Aorta (tissue), 5 donors: ENCODE results near the gene SLC16A3. TPM values are rescaled to one million over a fixed set of nuclear protein-coding genes. Genes with fewer than 3 reads are reported as not detected.
A peak's percentile ranks its signal among the peaks of the same experiment; 100 is the strongest.

Source experiments
- ATAC-seq: fragments of 200-7000 bp; cut with Tn5 transposase; one replicate; pipeline ENCODE4 v1.9.1; 2022; ENCODE audit warnings: moderate library complexity; ENCODE audit not compliant: low FRiP score
- DNase-seq, 2 donors: peaks; one replicate each; pipeline ENCODE4 v3.0.0-alpha.2; 2020
- H3K27ac ChIP-seq, 2 donors: one replicate each; pipeline ENCODE4 v1.5.1; 2013; ENCODE audit warnings: low read length in 2 of 2, mild to moderate bottlenecking in 2 of 2, moderate library complexity in 2 of 2, control low read depth in 1 of 2, inconsistent platforms in 1 of 2, low read depth in 1 of 2
- H3K27me3 ChIP-seq, 2 donors: one replicate each; pipeline ENCODE4 v1.6.1; 2013; ENCODE audit warnings: control low read depth in 1 of 2, low read length in 1 of 2, mild to moderate bottlenecking in 1 of 2, moderate library complexity in 1 of 2; ENCODE audit not compliant: insufficient read depth in 2 of 2, control insufficient read depth in 1 of 2
- H3K36me3 ChIP-seq, 2 donors: one replicate each; pipeline ENCODE4 v1.6.1; 2013; ENCODE audit warnings: control low read depth in 1 of 2, low read length in 1 of 2, mild to moderate bottlenecking in 1 of 2; ENCODE audit not compliant: insufficient read depth in 2 of 2, control insufficient read depth in 1 of 2
- H3K4me1 ChIP-seq, 2 donors: one replicate each; pipeline ENCODE4 v1.6.1; 2013; ENCODE audit warnings: low read length in 2 of 2, control low read depth in 1 of 2, mild to moderate bottlenecking in 1 of 2, moderate library complexity in 1 of 2; ENCODE audit not compliant: insufficient read depth in 2 of 2, control insufficient read depth in 1 of 2
- H3K4me3 ChIP-seq, 2 donors: one replicate each; pipeline ENCODE4 v1.5.1; 2013; ENCODE audit warnings: low read length in 2 of 2, control low read depth in 1 of 2, mild to moderate bottlenecking in 1 of 2
- H3K9me3 ChIP-seq: one replicate; pipeline ENCODE4 v1.6.1; 2013; ENCODE audit warnings: mild to moderate bottlenecking, low read length; ENCODE audit not compliant: control insufficient read depth
- WGBS, 2 donors: extraction: QIAGEN DNeasy Blood & Tissue Kit; methylation state at CpG; one replicate each; pipeline ENCODE4 v1.1.7; 2013; 5-methylcytosine and 5-hydroxymethylcytosine counted together
- intact Hi-C, 2 donors: fragments of 100-400 bp; cut with DNase I; formaldehyde crosslinking; loops; one replicate each; pipeline versions ENCODE4 v1.14.2 to v1.15.0; 2022
- polyA plus RNA-seq, 2 donors: library from polyadenylated mRNA; stranded (reverse); fragments of 200-250 nt; gene quantifications; one replicate each; pipeline ENCODE4 v1.2.3, GENCODE V29; 2013
- total RNA-seq, 2 donors: library from RNA; stranded (reverse); fragmentation: NEBNext Ultra II Directional; extraction: Animal tissue kit (Norgen Biotek cat#: 25700); gene quantifications; one replicate each; pipeline ENCODE4 v1.2.1, GENCODE V29; 2021
- donor health status: healthy with polysubstance abuse.
- donor health status: Bipolar disorder and iron deficiency.
- donor health status: DM: no; HTN: no; CAD: no.
- donor health status: DM: no; HTN: no; CAD: no.
- donor health status: DM: yes; HTN: yes; CAD: no.

SLC16A3 gene
- total and polyA plus RNA-seq, 4 donors = 7.6 to 96.9 (median 38.0) TPM

DNA sequence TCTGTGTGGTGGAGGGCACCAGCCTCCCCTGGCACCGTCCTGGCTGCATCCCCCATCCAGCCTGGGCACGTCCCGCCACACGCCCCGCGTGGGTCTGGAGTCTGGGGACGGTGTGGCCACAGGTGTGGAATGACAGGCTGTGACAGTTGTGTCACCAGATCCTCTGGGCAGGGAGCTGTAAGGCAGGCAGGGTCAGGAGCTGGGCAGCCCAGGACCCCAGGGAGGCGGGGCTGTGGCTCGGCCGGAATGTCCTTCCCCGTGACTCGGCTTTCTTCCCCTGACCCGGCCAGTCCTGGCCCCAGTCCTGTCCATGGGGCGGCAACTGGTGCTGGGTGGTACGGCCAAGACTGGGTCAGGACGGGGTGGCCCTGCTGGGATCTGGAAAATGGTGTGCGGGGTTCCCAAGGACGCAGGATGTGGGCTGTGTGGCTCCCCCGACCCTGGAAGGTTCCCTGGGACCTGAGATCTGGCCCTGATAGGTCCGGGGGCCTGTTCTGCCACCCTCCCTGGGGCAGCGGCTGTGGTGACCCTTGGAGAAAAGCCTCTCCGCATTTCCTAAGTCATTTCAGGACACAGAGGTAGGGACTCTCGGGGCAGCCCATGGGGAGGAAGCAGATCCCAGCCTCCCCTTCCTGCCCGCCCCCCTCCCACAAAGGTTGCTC, 3.3 kb upstream of the SLC16A3 start:
- H3K36me3 ChIP-seq = no peaks in the 10 kb centered on the region
- DNase-seq (peak in 1 of 2 donors; percentile 70), ATAC-seq (no peak)
- H3K27ac ChIP-seq = no peak overlapping the region
- no peaks in the 10 kb centered on the region for H3K4me1 ChIP-seq
- intact Hi-C loops = no loop called here
- no peaks in the 10 kb centered on the region for H3K9me3 ChIP-seq
- H3K4me3 ChIP-seq = no peak overlapping the region
- WGBS, 2 donors = 87 to 90% methylated on average over 22 to 24 of the region's 24 CpGs
- H3K27me3 ChIP-seq = peaks cover 0 to 3% of the 10 kb centered on the region in 2 donors

- Histone ChIP-seq H3K27me3 (peaks cover 0 to 3% of the 10 kb centered on the region in 2 donors), H3K4me3 (no peak overlapping the region), H3K4me1 (no peaks in the 10 kb centered on the region), H3K27ac (no peak overlapping the region), H3K36me3 (no peaks in the 10 kb centered on the region), H3K9me3 (no peaks in the 10 kb centered on the region)
- DNase-seq (no peak), ATAC-seq (no peak)
- intact Hi-C loops = no loop called here
- WGBS, 2 donors = 91 to 95% methylated on average over 15 of the region's 15 CpGs
These were observed 2.6 kb upstream of the SLC16A3 start for GRCh38 chr17:82226146-82226808.

DNA sequence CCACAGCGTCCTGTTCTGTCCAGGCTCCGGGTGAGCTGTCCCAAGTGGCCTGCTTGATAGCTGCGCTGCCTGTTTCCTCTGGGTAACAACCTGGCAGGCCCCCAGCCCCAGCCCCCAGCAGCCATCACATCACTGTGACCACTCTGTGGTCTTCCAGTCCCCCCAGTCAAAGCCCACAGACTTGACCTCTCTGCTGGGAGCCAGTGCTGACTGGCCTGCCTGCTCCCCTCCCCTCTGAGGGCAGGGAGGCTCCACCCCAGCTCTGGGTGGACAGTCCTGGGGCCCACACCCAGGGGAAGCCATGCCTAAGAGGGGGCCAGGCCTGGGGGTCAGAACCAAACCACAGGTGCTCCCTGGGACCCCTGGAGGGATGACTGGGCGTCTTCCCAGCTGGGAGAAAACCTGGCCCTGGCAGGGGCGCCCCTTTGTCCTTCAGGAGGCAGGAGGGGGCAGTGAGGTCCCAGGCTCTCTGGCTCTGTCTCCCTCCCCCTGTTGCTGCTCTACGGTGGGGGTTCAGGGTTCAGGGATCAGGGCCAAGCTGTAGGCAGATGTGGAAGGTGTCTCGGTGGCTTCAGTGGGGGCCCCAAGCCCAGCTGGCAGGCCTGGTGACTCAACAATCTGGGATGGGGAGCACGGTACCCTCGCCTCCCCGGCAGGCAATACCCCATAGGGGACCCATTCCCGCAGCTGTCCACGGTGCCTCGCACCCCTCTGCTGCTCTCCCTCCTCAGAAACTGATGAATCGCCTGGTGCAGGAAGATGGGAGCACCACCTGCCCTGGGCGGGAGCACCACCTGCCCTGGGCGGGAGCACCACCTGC, 1.8 kb upstream of the SLC16A3 start:
- Histone ChIP-seq H3K27ac (no peak overlapping the region), H3K36me3 (no peaks in the 10 kb centered on the region), H3K4me3 (no peak overlapping the region), H3K27me3 (peaks cover 0 to 3% of the 10 kb centered on the region in 2 donors), H3K9me3 (no peaks in the 10 kb centered on the region), H3K4me1 (no peaks in the 10 kb centered on the region)
- peak; percentile 48 to 67 for DNase-seq
- WGBS, 2 donors = 90 to 93% methylated on average over 14 to 16 of the region's 16 CpGs
- intact Hi-C loops = no loop called here
- ATAC-seq = no peak

GRCh38 chr17:82227629-82228277, 1.1 kb upstream of the SLC16A3 start:
- H3K4me1 ChIP-seq = no peaks in the 10 kb centered on the region
- ATAC-seq (no peak), DNase-seq (peak in 1 of 2 donors; percentile 51)
- H3K27ac ChIP-seq = no peak overlapping the region
- H3K27me3 ChIP-seq = peaks cover 0 to 3% of the 10 kb centered on the region in 2 donors
- no peak overlapping the region for H3K4me3 ChIP-seq
- intact Hi-C loops = no loop called here
- WGBS, 2 donors = 88 to 89% methylated on average over 17 to 18 of the region's 18 CpGs
- no peaks in the 10 kb centered on the region for H3K36me3 ChIP-seq
- no peaks in the 10 kb centered on the region for H3K9me3 ChIP-seq

DNA sequence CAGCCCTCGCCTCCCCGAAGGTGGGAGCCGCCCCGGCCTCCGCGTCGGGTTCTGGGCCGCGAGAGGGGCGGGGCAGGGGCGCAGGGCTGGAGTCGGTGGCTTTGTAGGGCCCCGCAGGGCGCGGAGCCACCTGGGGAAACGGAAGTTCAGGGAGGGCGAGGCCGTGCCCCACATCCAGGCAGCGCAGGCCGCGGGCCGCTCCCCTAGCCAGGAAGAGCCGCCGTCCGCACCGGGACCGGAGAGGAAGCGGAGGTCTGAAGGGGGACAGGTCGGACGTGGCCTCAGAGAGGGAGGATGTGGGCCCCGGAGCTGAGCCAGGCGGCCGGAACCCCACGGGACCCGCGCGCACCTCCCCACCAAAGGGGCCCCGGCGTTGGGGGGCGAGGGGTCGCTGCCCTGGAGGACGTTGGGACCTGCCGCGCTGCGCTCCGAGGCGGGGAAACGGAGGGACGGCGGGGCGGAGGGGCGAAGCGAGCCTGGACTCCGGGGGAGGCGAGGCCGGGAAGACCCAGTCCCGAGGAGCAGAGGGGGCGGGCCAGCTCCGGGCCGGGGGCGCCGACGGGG, 482 bp upstream of the SLC16A3 start:
- WGBS, 2 donors = 40 to 42% methylated on average over 40 to 63 of the region's 63 CpGs
- Histone ChIP-seq H3K4me1 (no peaks in the 10 kb centered on the region), H3K4me3 (peak overlapping the region in 1 of 2 donors; percentile 40), H3K27me3 (peaks cover 0 to 3% of the 10 kb centered on the region in 2 donors), H3K27ac (no peak overlapping the region), H3K36me3 (no peaks in the 10 kb centered on the region), H3K9me3 (no peaks in the 10 kb centered on the region)
- DNase-seq (peak in 1 of 2 donors; percentile 87), ATAC-seq (no peak)
- intact Hi-C loops = no loop called here

GRCh38 chr17:82229698-82230608, 1.1 kb downstream of the SLC16A3 start:
- ATAC-seq (no peak), DNase-seq (peak; percentile 66 to 77)
- intact Hi-C loops = no loop called here
- peak overlapping the region in 1 of 2 donors; percentile 43 for H3K4me3 ChIP-seq
- WGBS, 2 donors = 66 to 72% methylated on average over 27 to 28 of the region's 28 CpGs
- H3K27me3 ChIP-seq = peaks cover 0 to 3% of the 10 kb centered on the region in 2 donors
- H3K27ac ChIP-seq = no peak overlapping the region
- no peaks in the 10 kb centered on the region for H3K36me3 ChIP-seq
- no peaks in the 10 kb centered on the region for H3K9me3 ChIP-seq
- no peaks in the 10 kb centered on the region for H3K4me1 ChIP-seq

DNA sequence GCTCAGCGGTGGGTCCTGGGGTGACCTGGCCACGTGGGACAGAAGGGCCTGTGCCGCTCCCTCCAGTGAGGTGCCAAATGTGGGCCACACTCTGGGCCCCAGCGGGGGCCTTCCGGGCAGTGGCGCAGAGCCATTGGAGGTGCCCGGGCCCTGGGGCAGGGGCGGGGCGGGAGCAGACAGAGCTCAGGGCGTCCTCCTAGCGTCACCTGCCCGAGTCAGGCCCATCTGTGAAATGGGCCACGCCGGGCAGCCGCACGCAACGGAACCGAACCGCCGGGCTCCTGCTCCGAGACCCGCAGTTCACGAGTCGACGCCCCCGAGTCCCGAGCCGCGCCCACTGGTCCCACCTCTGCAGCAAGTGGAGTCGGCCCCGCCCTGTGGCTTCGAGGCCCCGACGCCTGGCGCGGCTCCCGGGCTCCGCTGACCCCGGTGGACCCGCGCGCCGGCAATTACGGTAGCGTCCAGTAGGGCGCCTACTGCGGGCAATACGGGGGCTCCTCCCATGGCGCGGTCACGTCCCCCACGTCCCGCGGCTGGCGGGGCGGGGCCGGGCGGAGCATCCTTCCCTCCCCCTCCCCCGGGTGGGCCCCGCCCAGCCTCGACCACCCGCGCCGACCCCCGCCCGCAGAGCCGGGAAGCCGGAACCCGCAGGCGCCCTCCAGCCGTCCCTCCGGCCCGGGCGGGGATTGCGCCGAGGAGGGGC, 1.9 kb downstream of the SLC16A3 start:
- Histone ChIP-seq H3K4me1 (no peaks in the 10 kb centered on the region), H3K4me3 (peak overlapping the region; percentile 8 to 51), H3K27me3 (peaks cover 0 to 3% of the 10 kb centered on the region in 2 donors), H3K27ac (peak overlapping the region in 1 of 2 donors; percentile 59), H3K9me3 (no peaks in the 10 kb centered on the region), H3K36me3 (no peaks in the 10 kb centered on the region)
- WGBS, 2 donors = 5 to 10% methylated on average over 50 to 76 of the region's 76 CpGs
- DNase-seq (peak; percentile 95), ATAC-seq (peak; percentile 80)
- intact Hi-C loops = no loop called here
